LNCAP (cell line): ENCODE measurements around the gene PIBF1.

Experiments used
- CTCF ChIP-seq: fragments of 450-650 bp; IDR thresholded peaks from 2 replicates; pipeline ENCODE4 v1.5.1; 2017; ENCODE audit warnings: mild to moderate bottlenecking

The PIBF1 gene

GRCh38 chr13:72953391-72953965 is 171.5 kb downstream of the PIBF1 start:
- no peak for TF ChIP-seq CTCF

DNA sequence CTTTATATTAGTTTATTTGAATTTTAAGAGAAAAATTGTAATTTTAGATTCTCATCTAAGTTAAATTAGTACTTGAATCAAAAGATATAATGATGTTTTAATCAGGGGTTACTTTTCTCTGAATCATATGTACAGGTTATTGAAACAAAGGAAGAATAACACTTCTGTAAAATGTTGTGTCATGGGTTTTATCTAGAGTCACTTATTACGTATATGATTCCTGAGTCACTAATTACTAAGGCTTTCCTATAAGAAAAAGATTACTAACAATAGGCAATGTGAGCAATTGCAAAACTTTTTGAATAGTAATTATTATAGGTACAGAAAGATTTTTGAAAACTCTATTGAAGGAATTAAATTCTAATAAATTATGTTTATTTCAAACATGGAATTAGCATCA is 177.7 kb downstream of the PIBF1 start:
- no peak for TF ChIP-seq CTCF

GRCh38 chr13:72960114-72960513 is 178.2 kb downstream of the PIBF1 start:
- TF ChIP-seq CTCF: no peak

- TF ChIP-seq CTCF: no peak
Observed at GRCh38 chr13:72960541-72960940, 178.6 kb downstream of the PIBF1 start.

- TF ChIP-seq CTCF: no peak
Observed at GRCh38 chr13:72963762-72964161, 181.8 kb downstream of the PIBF1 start.

DNA sequence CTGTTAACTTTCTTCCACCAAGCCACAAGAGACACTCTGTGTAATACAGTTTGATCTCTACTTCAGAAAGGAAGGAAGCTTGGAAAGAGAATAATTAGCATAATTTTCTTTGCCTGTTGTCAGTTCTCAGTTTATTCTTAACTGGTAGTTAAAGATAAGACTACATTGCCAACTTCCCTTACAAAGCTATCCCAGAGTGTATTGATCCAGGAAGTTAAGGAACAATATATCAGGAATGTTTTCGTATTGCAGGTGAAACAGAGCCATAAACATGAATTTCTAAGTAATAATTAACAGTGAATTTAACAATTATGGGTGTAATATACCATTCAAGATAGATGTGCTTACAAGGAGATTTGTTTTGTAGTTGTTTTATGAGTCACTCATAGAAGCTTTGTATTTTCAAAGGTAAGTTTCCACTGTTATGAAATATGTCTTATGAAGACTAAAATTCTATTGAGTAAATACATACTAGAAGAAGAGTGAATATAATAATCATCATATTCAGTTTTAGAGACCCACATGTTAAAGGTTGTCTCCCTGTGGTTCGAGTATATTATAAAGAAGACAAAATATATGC is 188.5 kb downstream of the PIBF1 start:
- TF ChIP-seq CTCF: no peak

- TF ChIP-seq CTCF: no peak
Observed at GRCh38 chr13:72970956-72971355, 189.0 kb downstream of the PIBF1 start.

GRCh38 chr13:72973234-72973633 is 191.3 kb downstream of the PIBF1 start:
- TF ChIP-seq CTCF: no peak
